Hematopoietic multipotent progenitor cell treated with erythropoietin and hydrocortisone succinate and interleukin-3 and kit ligand, for 8 days (in vitro differentiated cells): Measurements from ENCODE around the gene NMNAT2.
"Not testable (repeated sequence)": the region's sequence is repeated elsewhere in the genome, so short reads cannot be mapped to it uniquely, and the experiment has no call there.

Experiments
- DNase-seq: peaks from one replicate; pipeline ENCODE4 v3.0.0-alpha.2; 2015

Gene NMNAT2

DNA sequence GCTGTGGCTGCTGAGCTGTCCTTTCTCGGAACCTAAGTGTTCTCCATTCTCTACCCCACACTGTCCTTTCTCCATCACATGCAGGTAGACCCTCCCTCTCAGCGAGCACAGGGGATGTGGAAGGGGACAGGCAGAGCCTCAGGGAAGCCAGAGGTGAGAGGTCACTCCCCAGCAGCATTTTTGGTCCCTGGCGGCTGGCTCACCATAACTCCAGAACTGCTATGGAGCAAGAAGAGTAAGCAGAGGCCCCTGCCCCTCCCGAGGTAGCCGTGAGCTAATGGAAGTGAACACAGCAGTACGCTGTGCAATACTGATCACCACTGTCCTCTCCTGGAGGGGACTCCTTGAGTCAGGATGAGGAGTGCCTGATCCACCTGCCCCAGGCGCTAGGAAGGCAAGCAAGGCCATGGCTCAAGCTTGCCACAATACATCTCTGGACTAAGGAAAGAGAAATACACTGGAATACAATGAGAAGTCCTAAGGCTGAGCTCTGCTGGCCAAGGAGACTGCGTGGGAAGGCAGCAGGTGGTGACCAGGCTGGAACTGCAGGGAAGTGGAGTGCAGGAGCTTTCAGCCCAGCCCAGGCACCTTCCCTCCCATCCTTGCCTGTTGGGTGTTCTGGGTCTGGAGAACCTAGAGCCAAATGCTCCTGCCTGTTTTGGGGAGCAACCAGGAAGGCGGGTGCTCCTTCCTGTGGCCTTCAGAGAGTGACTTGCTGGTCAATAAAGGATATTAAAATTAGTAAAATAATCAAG is 135.9 kb downstream of the NMNAT2 start:
- no peak for DNase-seq

DNA sequence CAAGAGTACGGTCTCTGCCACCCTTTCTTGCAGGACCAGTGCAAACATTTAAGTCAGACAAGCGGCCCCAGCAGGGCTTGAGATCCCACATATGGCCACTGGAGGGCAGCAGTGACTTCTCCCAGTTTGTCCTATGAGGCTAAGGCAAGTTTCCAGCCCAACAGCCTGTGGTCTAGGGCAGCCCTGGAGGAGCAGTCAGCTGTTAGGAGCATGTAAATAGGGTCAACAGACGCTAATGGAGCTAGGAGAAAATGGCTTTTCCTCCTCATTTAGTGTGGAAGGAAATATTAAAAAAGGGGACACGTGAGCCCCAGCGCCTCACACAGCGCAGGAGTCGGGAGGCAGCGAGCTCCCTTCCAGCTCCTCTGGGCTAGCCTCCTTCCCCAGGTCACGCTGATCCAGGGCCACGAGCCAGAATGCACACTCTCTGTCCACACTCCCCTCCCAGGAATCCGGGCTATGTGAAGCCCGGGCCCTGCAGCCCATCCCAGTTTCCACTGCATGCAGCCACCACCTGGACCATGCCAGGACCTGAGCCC is 136.6 kb downstream of the NMNAT2 start:
- peak; percentile 79 for DNase-seq

DNA sequence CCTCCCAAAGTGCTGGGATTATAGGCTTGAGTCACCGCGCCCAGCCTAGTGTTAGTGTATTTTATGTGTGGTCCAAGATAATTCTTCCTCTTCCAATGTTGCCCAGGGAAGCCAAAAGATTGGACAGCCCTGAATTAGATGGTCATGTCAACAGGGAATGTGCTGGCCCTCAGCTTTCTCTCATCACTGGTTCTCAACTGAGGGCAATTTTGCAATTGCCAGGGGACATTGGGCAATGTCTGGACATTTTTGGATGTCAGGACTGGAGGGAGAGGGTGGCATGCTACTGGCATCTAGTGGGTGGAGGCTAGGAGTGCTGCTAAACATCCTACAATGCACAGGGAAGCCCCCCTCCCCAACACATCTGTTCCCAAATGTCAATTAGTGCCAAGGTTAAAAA is 137.1 kb downstream of the NMNAT2 start:
- no peak for DNase-seq

DNA sequence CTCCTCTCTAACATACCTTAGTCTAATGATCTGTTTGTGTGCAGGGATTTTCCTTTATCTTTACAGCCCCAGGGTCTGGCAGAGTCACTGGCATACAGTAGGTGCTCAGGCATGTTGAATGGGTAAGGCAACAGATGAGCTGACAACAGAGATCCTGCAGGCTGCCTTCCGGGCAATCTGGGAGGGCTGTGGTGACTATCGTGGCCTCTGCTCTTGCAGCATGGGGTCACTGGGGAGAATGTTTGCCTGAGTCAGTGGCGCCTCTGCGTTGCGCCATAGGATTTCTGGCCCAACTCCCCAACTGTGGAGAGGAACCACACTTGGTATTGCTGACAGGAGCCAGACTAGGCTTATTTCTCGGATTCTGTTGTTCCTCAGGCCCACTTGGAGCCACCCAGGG is 138.3 kb downstream of the NMNAT2 start:
- DNase-seq, result no peak

DNA sequence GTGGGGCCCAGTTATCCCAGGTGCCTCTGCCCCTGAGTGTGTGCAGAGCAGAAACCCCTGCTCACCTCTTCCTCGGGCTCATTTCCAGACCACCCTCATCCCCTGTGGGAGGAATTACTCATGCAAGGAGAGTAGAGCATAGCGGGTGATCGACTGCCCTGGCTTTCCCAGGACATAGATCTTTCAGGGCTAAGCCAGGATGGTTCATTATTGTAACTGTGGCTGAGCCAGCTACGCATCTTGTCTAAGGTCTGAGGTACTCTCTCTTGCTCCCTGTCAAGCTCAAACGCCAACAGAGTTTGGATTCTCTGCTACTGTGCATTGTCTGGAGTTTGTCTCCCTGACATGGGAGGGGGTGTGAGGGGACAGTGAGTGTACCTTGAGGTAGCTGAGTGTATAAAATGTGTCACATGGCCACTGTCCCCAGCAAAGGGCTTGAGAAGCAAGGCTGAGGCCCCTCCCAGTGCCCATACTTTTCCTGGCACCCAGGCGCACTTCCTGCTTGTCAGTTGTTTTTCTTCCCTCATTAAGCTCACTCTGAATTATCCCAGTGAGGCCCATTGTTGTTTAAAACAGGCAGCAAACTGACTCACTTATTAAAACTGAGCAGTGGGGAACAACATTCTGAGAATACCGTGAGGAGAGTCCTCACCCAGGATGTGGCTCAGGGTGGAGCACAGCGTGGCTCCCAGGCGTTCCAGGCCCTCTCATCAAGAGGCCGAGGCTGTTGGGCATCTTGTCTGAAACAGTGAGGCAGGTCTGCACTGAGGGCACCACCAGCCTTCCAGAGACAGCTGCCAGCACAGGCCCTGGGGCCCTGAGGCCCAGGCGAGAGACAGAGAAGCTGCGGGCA is 139.2 kb downstream of the NMNAT2 start:
- no peak for DNase-seq

DNA sequence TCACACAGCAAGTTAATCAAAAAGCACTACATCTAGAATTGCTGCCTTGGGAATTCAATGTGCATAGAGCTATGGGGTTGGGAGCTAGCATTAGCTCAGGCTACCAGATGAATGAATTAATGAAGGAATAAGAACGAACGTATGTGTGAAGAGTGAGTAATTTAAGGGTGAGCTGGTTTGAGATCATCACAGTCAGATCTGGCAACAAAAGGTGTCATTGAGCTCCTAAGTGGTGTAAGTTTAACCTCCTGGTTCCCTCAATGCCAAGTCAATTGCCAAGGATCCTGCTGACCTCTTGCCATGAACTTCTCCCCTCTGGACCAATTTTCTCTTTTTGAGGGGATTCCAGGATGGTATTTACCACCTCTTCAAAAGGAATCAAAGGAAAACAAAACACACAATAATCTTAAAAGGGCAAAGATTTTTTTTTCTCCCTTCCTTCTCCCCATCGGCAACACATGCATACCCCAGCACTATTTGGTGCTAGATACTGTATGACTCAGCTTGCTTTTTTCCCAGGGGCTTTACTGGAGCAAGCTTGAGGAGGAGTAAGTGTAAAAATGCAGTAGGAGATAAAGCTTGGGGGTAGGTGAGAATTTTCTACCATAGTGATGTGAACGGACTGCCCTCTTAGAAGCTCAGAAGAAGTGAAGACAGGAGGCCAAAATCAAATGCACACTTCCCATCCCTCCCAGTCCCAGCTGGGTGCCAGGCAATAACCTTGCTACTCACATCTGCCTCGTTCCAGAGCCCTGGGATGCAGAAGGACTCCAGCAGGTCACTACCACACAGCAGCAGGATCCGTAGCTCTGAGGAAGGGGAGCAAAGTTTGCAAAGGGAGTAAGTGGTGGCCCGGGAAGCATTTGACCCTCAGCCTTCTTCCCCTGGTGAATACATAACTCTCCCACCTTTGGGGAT is 140.1 kb downstream of the NMNAT2 start:
- DNase-seq, result no peak

DNA sequence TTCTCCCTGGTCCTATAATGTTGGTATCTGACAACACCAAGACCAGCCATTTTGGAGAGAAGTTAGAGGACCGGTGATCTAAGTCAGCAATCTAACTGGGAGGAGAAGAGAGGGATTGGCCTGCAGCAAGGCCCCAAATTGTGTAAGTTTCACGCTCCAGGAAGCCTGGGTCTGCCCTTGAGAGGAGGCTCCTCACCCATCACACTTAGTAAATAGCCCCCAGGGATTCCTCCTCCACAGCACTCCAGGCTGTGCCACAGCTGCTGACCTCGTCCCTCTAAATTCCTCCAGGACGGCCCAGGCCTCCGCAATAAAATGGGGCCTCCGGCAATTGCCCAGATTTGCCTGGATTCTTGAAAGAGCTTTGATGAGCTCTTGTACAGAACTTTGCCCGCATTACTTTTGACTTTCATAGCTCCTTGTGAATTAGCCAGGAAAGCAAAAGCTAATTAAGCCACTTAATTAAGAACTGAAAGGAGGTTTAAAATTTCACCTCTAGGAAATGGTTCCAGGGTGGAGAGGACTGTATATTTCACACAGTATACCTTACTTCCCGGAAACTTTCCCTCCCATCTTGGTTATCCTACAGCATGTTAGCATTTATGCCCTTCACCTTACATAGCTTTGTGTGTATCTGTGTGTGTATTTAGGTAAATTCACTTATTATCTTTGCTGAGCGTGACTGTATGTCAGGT is 141.6 kb downstream of the NMNAT2 start:
- no peak for DNase-seq

DNA sequence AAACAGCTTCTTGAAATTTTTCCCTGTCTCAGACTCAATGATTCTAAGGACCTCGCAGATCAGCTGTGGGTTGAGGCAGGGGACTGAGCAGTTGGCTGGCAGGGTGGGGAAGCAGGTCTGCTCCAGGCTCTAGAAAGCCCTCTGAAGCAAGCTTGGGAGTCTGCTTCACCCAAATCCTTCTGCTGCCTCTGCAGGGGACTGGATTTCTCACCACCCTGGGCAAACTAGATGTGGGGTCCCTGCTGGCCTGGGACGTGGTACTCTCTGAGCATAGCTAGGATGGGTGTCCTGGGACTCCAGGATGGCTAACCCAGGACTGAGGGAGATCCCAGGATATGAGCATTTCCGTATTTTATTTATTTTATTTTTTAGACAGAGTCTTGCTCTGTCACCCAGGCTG is 142.9 kb downstream of the NMNAT2 start:
- no peak for DNase-seq

DNA sequence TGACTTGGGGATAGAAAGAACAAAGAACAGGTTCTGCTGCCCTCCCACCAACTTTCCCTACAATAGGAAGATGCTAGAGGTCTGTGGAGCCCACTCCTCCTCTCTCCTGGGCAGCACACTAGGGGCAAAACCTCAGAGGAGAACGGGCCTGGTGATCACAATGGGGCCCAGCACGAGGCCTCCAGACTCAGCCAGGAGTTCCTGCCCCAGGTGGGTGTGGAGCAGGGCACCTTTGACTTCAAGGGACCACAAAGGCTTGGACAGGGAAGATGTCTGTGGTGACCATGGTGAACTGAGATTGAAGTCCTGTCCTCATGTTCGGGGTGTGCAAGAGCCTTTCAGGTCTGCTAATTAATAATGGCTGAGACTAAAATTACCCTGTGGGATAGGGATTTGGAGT is 143.3 kb downstream of the NMNAT2 start:
- DNase-seq, result no peak

DNA sequence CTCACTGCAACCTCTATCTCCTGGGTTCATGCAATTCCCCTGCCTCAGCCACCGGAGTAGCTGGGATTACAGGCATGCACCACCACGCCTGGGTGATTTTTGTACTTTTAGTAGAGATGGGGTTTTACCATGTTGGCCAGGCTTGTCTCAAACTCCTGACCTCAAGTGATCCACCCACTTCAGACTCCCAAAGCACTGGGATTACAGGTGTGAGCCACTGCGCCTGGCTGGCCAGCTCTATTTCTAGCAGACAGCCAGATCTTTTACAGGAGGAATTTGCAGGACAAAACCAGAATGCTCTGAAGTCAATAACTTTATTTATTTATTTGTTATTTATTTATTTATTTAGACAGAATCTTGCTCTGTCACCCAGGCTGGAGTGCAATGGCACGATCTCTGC is 144.2 kb downstream of the NMNAT2 start:
- not testable (repeated sequence) for DNase-seq

DNA sequence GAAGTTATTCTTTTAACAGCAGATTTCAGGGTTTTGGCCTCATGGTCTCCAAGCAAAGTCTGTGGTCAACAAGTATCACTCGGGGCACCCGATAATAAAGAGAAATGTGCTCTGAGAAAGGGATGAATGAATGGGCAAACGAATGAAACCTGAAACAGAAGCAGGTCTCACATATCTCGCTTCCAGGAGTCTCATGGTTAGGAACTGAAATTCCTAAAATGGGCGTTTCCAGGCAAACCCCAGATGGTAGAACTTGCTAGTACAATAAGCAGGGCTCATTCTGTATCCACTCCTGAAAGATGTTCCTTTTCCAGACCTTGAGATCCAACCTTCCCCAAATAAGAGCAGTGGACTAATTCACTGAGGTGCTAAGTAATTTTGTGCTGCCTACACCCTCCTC is 144.9 kb downstream of the NMNAT2 start:
- no peak for DNase-seq

DNA sequence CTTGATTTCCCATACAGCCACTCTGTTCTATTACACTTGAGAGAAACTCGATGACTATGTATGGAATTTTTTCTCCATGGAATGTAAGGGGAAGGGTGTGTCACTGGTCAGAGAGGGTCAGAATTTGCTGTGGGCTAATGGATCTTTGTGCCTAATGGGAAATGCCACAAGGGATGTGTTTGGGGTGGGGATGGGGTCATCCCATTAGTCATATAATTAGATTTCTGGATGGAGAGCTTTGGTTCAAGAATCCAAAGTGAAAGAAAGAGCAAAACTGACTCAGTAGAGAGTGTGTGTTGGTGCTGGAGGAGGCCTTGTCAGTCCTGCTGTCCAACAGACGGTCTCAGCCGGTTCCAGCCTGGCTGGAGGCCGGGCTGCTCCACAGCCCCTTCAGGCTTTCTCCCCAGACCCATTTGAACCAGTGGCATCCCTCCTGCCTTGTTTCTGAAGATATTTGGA is 145.8 kb downstream of the NMNAT2 start:
- DNase-seq, result no peak

DNA sequence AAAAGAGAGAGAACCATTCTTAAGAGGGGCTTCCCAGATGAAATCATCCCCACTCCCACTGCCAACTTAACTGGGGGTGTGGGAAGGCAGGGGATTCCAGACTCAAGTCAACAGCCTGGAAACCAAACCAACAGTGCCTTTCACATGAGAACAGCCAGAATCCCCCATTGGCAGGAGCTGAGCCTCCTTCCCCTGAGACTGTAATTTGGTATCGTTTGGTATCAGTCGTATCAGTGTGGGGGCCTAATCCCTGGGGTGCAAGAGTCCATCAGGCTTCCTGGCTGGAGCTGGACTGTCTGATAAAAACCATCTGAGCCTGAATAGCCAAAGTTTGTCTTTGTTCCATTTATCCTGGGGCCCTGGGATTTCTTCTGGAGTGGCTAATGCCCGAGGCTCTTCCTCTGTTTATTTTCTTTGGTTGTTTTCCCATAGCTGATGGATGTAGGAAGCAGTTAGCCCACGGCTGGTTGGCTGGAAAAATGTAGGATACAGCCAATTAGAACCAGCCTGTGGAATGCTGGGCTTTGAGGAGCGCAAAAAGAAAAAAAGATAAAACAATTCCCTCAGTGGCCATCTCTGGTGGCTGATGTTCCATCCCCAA is 147.5 kb downstream of the NMNAT2 start:
- DNase-seq, result no peak

DNA sequence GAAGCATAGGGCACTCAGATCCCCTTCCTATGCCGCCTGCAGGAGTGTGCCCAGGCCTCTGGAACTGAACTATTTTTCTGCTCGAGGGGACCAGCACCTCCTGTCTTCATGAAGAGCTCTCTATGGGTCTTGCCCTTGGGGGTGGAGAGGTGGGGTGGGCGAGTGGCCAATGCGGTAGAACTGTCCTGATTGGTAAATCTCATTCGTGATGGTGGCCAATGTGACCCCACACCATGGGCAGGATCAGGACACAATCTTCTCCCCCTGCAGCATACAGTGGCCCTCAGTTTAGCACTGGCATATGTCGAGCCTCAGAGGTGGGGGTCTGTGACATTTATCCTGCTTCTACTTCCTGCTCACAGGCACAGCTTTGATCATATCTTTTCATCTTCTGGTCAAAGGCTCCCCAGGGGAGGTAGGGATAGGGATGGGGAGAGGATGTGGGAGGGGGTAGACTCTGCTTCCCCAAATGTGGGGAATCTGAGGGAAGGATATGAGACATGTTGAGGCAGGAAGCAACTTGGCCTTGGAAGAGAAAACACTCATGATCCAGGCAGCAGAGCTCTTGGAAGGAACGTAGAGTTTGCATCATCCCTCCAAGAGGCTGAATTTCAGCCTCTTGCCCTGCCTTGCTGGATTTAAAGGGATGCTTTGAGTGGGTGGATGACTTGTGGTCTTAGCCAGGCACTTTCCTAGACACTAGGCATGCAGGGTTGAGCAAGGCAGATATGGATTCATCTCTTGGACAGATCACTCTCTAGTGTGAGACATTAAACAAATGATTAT is 150.3 kb downstream of the NMNAT2 start:
- DNase-seq, result no peak

DNA sequence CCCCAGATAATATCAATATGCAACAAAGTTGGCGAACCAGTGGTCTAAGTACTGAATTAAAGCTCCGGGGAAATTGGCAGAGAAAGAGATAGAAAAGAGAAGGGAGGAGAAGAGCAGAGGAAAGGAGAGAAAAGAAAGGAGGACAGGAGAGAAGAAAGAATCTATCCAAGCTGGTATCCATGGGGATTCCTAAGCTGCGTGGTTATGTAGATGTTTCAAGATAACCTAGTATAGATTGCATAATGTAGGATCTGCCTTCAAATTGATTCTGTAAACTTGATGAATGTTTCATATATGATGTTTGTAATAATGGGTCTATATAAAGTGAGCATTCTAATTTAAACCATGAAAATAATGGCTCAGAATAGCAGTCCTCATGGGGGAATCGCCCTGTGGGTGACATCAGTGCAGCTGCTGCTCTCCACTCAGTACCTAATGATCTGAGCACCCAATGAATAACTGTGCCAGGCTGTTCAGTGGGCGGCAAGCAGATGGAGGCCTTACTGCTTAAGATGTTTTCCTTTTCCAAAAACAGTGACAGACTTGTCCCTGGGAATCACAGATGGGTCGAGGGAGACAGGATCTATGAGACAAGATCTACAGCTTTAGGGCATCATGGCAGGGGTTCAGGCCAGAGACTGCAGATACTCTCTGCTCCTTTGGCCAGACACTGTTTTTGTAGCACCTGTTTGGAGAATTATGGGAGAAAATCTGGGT is 154.1 kb downstream of the NMNAT2 start:
- DNase-seq, result no peak

DNA sequence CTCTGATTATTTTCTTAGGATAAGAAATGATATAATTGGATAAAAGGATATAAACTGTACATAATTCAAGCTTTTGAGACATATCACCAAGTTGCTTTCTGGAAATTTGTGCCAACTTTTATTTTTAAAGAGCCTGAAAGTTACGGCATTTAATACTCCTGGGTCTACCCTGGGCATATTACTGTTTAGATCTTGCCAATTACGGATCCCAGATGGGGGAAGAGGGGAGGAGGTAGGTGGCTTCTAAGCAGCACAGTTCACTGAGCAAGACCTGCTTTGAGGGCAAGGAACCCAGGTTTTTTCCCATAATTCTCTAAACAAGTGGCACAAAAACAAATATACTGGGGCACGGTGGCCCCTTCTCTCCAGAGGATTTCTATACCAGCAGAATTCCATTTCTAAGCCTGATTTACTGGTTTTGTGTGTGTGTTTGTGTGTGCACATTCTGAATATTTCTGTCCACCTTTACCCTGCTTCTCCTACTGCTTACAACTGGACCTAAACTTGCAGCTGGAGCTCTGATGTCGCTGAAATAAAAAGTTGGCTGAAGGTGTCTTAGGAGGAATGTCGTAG is 155.5 kb downstream of the NMNAT2 start:
- DNase-seq, result no peak

DNA sequence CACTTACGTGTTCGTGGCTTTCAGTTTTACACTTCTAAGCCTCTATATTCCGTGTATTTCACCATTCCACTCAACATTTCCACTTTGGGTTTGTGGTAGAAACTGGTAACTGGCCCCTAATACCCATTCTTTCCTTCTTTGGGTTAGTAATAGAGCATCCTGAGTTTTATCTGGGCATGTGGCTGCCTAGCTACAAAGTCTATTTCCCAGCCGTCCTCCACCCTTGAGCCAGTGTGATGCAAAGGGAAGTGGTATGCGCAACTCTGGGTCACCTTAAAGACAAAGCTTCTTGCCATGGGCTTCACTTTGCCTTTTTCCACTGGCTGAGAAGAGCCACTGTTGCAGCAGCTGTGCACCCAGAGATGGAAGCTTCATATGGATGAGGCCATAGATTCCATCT is 158.3 kb downstream of the NMNAT2 start:
- DNase-seq, result no peak

DNA sequence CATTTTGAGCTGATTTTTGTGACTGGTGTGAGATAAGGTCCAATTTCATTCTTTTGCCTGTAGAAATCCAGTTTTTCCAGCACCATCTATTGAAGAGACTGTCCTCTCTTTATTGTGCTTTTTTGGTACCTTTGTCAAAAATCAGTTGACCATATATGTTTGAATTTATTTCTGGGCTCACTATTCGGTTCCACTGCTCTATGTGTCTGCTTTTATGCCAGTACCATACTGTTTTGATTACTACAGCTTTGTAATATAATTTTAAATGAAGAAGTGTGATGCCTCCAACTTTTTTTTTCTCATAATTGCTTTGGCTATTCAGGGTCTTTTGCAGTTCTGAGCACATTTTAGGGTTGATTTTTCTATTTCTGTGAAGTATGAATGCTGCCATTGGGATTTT is 163.1 kb downstream of the NMNAT2 start:
- DNase-seq, result no peak

DNA sequence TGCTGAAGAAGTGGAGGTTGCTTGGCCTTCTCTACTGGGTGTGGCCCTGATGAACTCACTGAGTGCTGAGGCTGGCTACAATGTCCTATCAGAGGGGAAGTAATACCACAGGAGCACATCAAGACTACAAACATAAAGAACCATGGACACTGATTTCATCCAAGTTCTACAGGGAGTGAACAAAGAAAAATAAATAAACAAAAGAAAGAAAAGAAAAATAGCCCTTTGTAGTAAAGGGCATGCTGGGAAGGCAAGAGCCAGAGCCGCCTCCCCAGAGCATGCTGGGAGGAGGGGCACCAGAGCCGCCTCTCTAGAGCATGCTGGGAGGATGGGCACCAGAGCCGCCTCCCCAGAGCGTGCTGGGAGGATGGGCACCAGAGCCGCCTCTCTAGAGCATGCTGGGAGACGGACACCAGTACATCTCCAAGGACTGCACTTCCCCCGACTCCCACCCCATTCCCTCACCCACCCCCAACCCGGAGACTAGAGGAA is 166.2 kb downstream of the NMNAT2 start:
- DNase-seq, result no peak
